HG02870 (cell line): Measurements from ENCODE around the gene ITPR2.
"Not testable (repeated sequence)": the region's sequence is repeated elsewhere in the genome, so short reads cannot be mapped to it uniquely, and the experiment has no call there.

Source experiments
- ATAC-seq: cut with Tn5 transposase; IDR thresholded peaks from one replicate; pipeline ENCODE4 v1.9.1; 2021; ENCODE audit warnings: mild to moderate bottlenecking, moderate library complexity; ENCODE audit not compliant: unreplicated experiment

ITPR2 gene

GRCh38 chr12:26683443-26683842, 149.6 kb downstream of the ITPR2 start:
- no peak for ATAC-seq

GRCh38 chr12:26680727-26681455, 152.1 kb downstream of the ITPR2 start:
- no peak for ATAC-seq

- ATAC-seq = no peak
These were observed 154.0 kb downstream of the ITPR2 start for GRCh38 chr12:26678697-26679660.

GRCh38 chr12:26671487-26671886, 161.5 kb downstream of the ITPR2 start:
- not testable (repeated sequence) for ATAC-seq

- no peak for ATAC-seq
These were observed 164.1 kb downstream of the ITPR2 start for GRCh38 chr12:26668847-26669246.

- no peak for ATAC-seq
These were observed 164.8 kb downstream of the ITPR2 start for GRCh38 chr12:26668230-26668629.

- ATAC-seq = no peak
These were observed 166.7 kb downstream of the ITPR2 start for GRCh38 chr12:26666286-26666685.

- ATAC-seq = no peak
These were observed 171.6 kb downstream of the ITPR2 start for GRCh38 chr12:26661399-26661798.

- no peak for ATAC-seq
These were observed 173.1 kb downstream of the ITPR2 start for GRCh38 chr12:26659930-26660329.

GRCh38 chr12:26658991-26659390, 174.0 kb downstream of the ITPR2 start:
- ATAC-seq = no peak

GRCh38 chr12:26654623-26655022, 178.4 kb downstream of the ITPR2 start:
- no peak for ATAC-seq

GRCh38 chr12:26651566-26652188, 181.3 kb downstream of the ITPR2 start:
- ATAC-seq = no peak

- ATAC-seq = no peak
These were observed 182.0 kb downstream of the ITPR2 start for GRCh38 chr12:26651036-26651435.

- no peak for ATAC-seq
These were observed 184.0 kb downstream of the ITPR2 start for GRCh38 chr12:26648999-26649398.

GRCh38 chr12:26648584-26648983, 184.4 kb downstream of the ITPR2 start:
- ATAC-seq = no peak

GRCh38 chr12:26648066-26648465, 184.9 kb downstream of the ITPR2 start:
- no peak for ATAC-seq

GRCh38 chr12:26647088-26647487, 185.9 kb downstream of the ITPR2 start:
- no peak for ATAC-seq

- no peak for ATAC-seq
These were observed 186.4 kb downstream of the ITPR2 start for GRCh38 chr12:26646571-26646970.

- not testable (repeated sequence) for ATAC-seq
These were observed 188.6 kb downstream of the ITPR2 start for GRCh38 chr12:26644376-26644775.

GRCh38 chr12:26643532-26644315, 189.3 kb downstream of the ITPR2 start:
- ATAC-seq = no peak

- ATAC-seq = no peak
These were observed 190.6 kb downstream of the ITPR2 start for GRCh38 chr12:26642361-26642760.
